ENCODE results near the gene YLPM1.

The YLPM1 gene

GRCh38 chr14:74739293-74740030, 23.7 kb upstream of the YLPM1 start:
- H3K4me3 ChIP-seq (ENCODE audit: low read length, poor library complexity, severe bottlenecking): no peak overlapping the region
- no peaks in the 10 kb centered on the region for H3K4me1 ChIP-seq (ENCODE audit: insufficient read depth, low read length, poor library complexity, severe bottlenecking)
- TF ChIP-seq EZH2phosphoT487 (IDR thresholded peaks at IDR 0.05; ENCODE audit: borderline replicate concordance) (no peak), CTCF (conservative IDR thresholded peaks at IDR 0.05; ENCODE audit: low read length) (no peak)
- H3K9me2 ChIP-seq (replicated peaks; ENCODE audit: low read depth, low read length): no peaks in the 10 kb centered on the region
- no peak overlapping the region for H2AFZ ChIP-seq (ENCODE audit: low read length)
- no peak overlapping the region for H3K4me2 ChIP-seq (ENCODE audit: low read depth, low read length, poor library complexity, severe bottlenecking)
- H3K27me3 ChIP-seq (ENCODE audit: insufficient read depth, low read length, poor library complexity, severe bottlenecking): no peaks in the 10 kb centered on the region
- H4K20me1 ChIP-seq (ENCODE audit: insufficient read depth, low read length, poor library complexity, severe bottlenecking): no peaks in the 10 kb centered on the region
- no peaks in the 10 kb centered on the region for H3K9me3 ChIP-seq (ENCODE audit: insufficient read depth, low read depth, low read length)
- H3K9ac ChIP-seq (ENCODE audit: low read depth, low read length, poor library complexity, severe bottlenecking): no peak overlapping the region
- H3K79me2 ChIP-seq (ENCODE audit: insufficient read depth, low read length): no peaks in the 10 kb centered on the region
- H3K36me3 ChIP-seq (ENCODE audit: insufficient read depth, low read length): peaks cover 28% of the 10 kb centered on the region; the same call in 1 of the 2 replicates
- no peaks in the 10 kb centered on the region for H3F3A ChIP-seq (ENCODE audit: low read depth)

DNA sequence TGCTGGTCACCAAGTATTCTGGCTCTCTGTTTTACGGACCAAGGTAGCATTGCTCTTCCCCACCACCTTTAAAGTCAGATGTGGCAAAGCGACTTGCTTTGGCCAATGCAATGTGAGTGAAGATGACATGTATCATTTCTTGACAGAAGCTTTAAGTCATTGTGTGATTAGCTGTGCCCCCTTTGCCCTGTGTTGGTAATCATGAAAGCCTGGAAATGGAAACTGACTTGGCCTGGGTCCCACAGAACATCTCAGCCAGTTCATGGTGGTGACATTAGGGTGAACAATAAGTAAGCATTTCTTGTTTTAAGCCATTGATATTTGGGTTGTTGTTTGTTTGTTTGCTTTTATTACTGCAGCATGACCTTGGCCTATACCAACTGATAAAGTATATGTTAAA, 15.9 kb upstream of the YLPM1 start:
- H3K9ac ChIP-seq (ENCODE audit: low read depth, low read length, poor library complexity, severe bottlenecking): no peak overlapping the region
- H3K4me1 ChIP-seq (ENCODE audit: insufficient read depth, low read length, poor library complexity, severe bottlenecking): no peaks in the 10 kb centered on the region
- H3K36me3 ChIP-seq (ENCODE audit: insufficient read depth, low read length): no peaks in the 10 kb centered on the region
- H3K4me3 ChIP-seq (ENCODE audit: low read length, poor library complexity, severe bottlenecking): no peak overlapping the region
- no peak overlapping the region for H3K4me2 ChIP-seq (ENCODE audit: low read depth, low read length, poor library complexity, severe bottlenecking)
- H3K27me3 ChIP-seq (ENCODE audit: insufficient read depth, low read length, poor library complexity, severe bottlenecking): no peaks in the 10 kb centered on the region
- TF ChIP-seq CTCF (conservative IDR thresholded peaks at IDR 0.05; ENCODE audit: low read length) (no peak), EZH2phosphoT487 (IDR thresholded peaks at IDR 0.05; ENCODE audit: borderline replicate concordance) (no peak)
- no peak overlapping the region for H2AFZ ChIP-seq (ENCODE audit: low read length)
- no peaks in the 10 kb centered on the region for H3K9me3 ChIP-seq (ENCODE audit: insufficient read depth, low read depth, low read length)
- no peaks in the 10 kb centered on the region for H3K9me2 ChIP-seq (replicated peaks; ENCODE audit: low read depth, low read length)
- H4K20me1 ChIP-seq (ENCODE audit: insufficient read depth, low read length, poor library complexity, severe bottlenecking): no peaks in the 10 kb centered on the region
- H3K79me2 ChIP-seq (ENCODE audit: insufficient read depth, low read length): no peaks in the 10 kb centered on the region
- no peaks in the 10 kb centered on the region for H3F3A ChIP-seq (ENCODE audit: low read depth)

DNA sequence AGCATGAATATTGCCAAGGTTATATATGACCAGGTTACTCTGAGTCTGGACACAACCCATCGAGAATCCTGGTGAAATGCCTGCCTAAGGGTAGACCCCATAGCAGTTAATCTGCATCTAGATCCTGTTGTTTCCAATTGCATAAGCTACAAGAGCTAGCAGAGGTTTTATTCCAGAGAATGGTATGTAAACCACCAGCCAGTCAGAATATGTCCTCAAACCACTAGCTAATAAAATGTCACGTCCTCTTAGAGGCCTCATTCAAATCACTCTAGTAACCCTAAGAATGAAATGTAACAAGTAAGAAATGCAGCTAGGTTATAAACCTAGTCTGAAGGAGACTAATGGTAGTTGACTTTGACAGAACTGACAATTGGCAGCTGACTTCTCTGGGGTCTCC, 9.0 kb upstream of the YLPM1 start:
- H3K9me2 ChIP-seq (replicated peaks; ENCODE audit: low read depth, low read length): no peaks in the 10 kb centered on the region
- no peak overlapping the region for H3K4me2 ChIP-seq (ENCODE audit: low read depth, low read length, poor library complexity, severe bottlenecking)
- H2AFZ ChIP-seq (ENCODE audit: low read length): no peak overlapping the region
- H3K9me3 ChIP-seq (ENCODE audit: insufficient read depth, low read depth, low read length): peaks cover 4% of the 10 kb centered on the region; the same call in 1 of the 2 replicates
- H3F3A ChIP-seq (ENCODE audit: low read depth): no peaks in the 10 kb centered on the region
- H3K79me2 ChIP-seq (ENCODE audit: insufficient read depth, low read length): no peaks in the 10 kb centered on the region
- H3K4me3 ChIP-seq (ENCODE audit: low read length, poor library complexity, severe bottlenecking): no peak overlapping the region
- no peaks in the 10 kb centered on the region for H3K27me3 ChIP-seq (ENCODE audit: insufficient read depth, low read length, poor library complexity, severe bottlenecking)
- H3K36me3 ChIP-seq (ENCODE audit: insufficient read depth, low read length): no peaks in the 10 kb centered on the region
- no peak overlapping the region for H3K9ac ChIP-seq (ENCODE audit: low read depth, low read length, poor library complexity, severe bottlenecking)
- TF ChIP-seq EZH2phosphoT487 (IDR thresholded peaks at IDR 0.05; ENCODE audit: borderline replicate concordance) (no peak), CTCF (conservative IDR thresholded peaks at IDR 0.05; ENCODE audit: low read length) (no peak)
- H3K4me1 ChIP-seq (ENCODE audit: insufficient read depth, low read length, poor library complexity, severe bottlenecking): no peaks in the 10 kb centered on the region
- no peaks in the 10 kb centered on the region for H4K20me1 ChIP-seq (ENCODE audit: insufficient read depth, low read length, poor library complexity, severe bottlenecking)
